ENCODE results near the gene VIM.

GRCh38 chr10:17236468-17237148 is 8.6 kb downstream of the VIM start:
- TF ChIP-seq POLR2AphosphoS5 (IDR thresholded peaks at IDR 0.05) (no peak), POLR2A (IDR thresholded peaks at IDR 0.05) (no peak)
- TF ChIP-seq, protein P1, sequence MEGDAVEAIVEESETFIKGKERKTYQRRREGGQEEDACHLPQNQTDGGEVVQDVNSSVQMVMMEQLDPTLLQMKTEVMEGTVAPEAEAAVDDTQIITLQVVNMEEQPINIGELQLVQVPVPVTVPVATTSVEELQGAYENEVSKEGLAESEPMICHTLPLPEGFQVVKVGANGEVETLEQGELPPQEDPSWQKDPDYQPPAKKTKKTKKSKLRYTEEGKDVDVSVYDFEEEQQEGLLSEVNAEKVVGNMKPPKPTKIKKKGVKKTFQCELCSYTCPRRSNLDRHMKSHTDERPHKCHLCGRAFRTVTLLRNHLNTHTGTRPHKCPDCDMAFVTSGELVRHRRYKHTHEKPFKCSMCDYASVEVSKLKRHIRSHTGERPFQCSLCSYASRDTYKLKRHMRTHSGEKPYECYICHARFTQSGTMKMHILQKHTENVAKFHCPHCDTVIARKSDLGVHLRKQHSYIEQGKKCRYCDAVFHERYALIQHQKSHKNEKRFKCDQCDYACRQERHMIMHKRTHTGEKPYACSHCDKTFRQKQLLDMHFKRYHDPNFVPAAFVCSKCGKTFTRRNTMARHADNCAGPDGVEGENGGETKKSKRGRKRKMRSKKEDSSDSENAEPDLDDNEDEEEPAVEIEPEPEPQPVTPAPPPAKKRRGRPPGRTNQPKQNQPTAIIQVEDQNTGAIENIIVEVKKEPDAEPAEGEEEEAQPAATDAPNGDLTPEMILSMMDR (IDR thresholded peaks at IDR 0.05 in 8 of 11, conservative IDR thresholded peaks at IDR 0.05 in 3 of 11): no peak
